ENCODE data around the gene DNAI1.
"Not testable (repeated sequence)": the region's sequence is repeated elsewhere in the genome, so short reads cannot be mapped to it uniquely, and the experiment has no call there.

The DNAI1 gene

GRCh38 chr9:34521406-34522045, 62.9 kb downstream of the DNAI1 start:
- Mint-ChIP-seq H3K9me3 (no peaks in the 10 kb centered on the region), H3K27ac (no peak overlapping the region), H3K36me3 (no peaks in the 10 kb centered on the region), H3K4me3 (no peak overlapping the region), H3K4me1 (peaks cover 14% of the 10 kb centered on the region)
- ATAC-seq (no peak), DNase-seq (ENCODE audit: low spot score in 2 of 2) (no peak)

- H3K27ac Mint-ChIP-seq, result peak overlapping the region; percentile 27
- no peaks in the 10 kb centered on the region for H3K9me3 Mint-ChIP-seq
- no peaks in the 10 kb centered on the region for H3K36me3 Mint-ChIP-seq
- no peak for ATAC-seq
- peaks cover 14% of the 10 kb centered on the region for H3K4me1 Mint-ChIP-seq
- peak overlapping the region; percentile 66 for H3K4me3 Mint-ChIP-seq
- DNase-seq (ENCODE audit: low spot score in 2 of 2), result no peak
Observed at GRCh38 chr9:34522091-34522887, 63.7 kb downstream of the DNAI1 start.

DNA sequence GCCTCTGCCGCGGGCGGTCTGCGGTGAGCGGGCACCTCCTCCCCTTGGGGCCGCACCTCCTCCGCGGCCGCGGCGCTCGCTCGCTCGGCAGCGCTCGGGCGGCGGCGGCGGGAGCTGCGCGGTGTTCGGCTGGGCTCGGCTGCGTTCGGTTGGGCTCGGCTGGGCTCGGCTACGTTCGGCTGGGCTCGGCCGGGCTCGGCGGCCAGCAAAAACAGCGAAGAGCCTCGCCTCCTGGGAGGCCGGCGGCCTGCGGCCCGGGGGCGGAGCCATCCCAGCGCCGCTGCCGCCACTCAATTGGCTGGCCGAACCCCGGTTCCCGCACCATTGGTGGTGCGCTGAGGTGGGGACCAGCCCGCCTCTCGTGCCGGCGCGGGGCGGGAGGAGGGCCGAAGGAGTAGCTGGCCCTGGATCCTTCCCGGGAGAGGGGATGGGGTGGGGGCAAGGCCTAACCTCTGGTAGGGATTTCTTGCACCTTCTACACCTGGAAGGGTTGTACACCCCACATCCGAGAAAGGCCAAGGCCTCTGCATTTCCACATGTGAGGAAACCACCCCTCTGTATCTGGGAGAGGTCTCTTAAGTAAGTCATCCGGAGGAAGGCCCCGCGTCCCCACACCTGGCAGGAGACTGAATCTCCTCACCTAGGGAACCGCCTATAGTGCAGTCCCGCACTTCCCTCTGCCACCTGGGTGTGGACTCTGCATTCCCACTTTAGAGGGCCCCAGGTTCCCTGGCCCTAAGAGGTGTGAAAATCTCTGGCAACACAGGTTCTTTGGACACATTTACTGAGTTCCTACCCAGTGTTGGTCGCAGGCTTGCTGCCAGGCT, 64.6 kb downstream of the DNAI1 start, which contains the start of gene ENHO:
ENHO (minus strand) TSS at position 20 of the 827 bp plus-strand sequence. CDS start 1,295 bp downstream, outside the sequence.
- ATAC-seq (peak; percentile 93), DNase-seq (ENCODE audit: low spot score in 2 of 2) (peak; percentile 97 to 98)
- peaks cover 14% of the 10 kb centered on the region for H3K4me1 Mint-ChIP-seq
- H3K36me3 Mint-ChIP-seq, result no peaks in the 10 kb centered on the region
- no peaks in the 10 kb centered on the region for H3K9me3 Mint-ChIP-seq
- peak within 1 kb of the TSS; percentile 66 for H3K4me3 Mint-ChIP-seq
- peak within 1 kb of the TSS; percentile 27 for H3K27ac Mint-ChIP-seq

DNA sequence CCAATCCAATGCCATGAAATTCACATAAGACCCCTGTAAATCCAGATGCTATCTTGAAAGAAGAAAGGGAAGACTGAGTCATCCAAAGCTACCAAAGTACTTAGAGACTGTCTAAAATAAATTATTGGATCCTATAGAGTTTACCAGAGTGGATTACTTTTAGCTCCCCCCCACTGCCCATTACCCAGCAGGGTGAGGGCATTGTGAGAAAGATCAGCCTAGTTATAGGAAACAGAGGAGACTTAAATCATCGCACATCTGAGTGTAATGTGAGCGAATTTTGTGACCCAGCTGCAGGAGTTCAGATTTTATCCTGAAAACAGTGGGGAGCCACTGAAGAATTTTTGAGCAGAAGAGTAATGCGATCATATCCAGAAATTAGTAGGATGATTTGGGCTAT, 65.7 kb downstream of the DNAI1 start:
- no peak for DNase-seq (ENCODE audit: low spot score in 2 of 2)
- H3K27ac Mint-ChIP-seq, result no peak overlapping the region
- H3K4me1 Mint-ChIP-seq, result peaks cover 14% of the 10 kb centered on the region
- H3K4me3 Mint-ChIP-seq, result no peak overlapping the region
- no peaks in the 10 kb centered on the region for H3K36me3 Mint-ChIP-seq
- H3K9me3 Mint-ChIP-seq, result no peaks in the 10 kb centered on the region
- no peak for ATAC-seq

DNA sequence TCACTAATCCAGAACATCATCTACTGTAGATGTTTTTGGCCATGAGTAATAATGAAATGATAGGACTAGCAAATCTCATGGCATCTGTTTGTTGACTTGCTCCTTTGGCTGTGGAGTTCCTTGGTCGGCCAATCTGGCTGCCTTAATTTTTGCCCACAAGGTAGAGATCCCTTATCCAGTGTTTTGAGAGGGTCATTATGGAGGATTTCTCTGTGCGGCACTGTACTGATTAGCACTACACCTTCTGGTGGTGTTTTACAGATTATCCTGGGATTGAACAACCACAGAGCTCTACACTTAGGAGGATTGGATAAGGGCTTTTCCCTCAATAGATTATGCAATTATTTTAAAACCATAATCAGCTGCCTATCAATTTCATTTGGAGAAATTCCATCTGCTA, 67.4 kb downstream of the DNAI1 start:
- Mint-ChIP-seq H3K4me3 (no peak overlapping the region), H3K9me3 (no peaks in the 10 kb centered on the region), H3K27ac (no peak overlapping the region), H3K4me1 (peaks cover 14% of the 10 kb centered on the region), H3K36me3 (no peaks in the 10 kb centered on the region)
- DNase-seq (ENCODE audit: low spot score in 2 of 2), result no peak
- no peak for ATAC-seq

DNA sequence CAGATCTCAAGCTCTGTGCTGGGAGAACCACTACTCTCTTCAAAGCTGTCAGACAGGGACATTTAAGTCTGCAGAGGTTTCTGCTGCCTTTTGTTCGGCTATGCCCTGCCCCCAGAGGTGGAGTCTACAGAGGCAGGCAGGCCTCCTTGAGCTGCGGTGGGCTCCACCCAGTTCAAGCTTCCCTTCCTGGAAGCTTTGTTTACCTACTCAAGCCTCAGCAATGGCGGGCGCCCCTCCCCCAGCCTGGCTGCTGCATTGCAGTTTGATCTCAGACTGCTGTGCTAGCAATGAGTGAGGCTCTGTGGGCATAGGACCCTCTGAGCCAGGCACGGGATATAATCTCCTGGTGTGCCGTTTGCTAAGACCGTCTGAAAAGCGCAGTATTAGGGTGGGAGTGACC, 73.4 kb downstream of the DNAI1 start:
- H3K27ac Mint-ChIP-seq; H3K4me1 Mint-ChIP-seq; H3K36me3 Mint-ChIP-seq; H3K9me3 Mint-ChIP-seq; H3K4me3 Mint-ChIP-seq; ATAC-seq; DNase-seq (ENCODE audit: low spot score in 2 of 2): not testable (repeated sequence)

GRCh38 chr9:34536685-34537084, 78.1 kb downstream of the DNAI1 start:
- Mint-ChIP-seq H3K4me3 (no peak overlapping the region), H3K27ac (no peak overlapping the region), H3K36me3 (no peaks in the 10 kb centered on the region), H3K4me1 (no peaks in the 10 kb centered on the region), H3K9me3 (no peaks in the 10 kb centered on the region)
- ATAC-seq (no peak), DNase-seq (ENCODE audit: low spot score in 2 of 2) (no peak)

DNA sequence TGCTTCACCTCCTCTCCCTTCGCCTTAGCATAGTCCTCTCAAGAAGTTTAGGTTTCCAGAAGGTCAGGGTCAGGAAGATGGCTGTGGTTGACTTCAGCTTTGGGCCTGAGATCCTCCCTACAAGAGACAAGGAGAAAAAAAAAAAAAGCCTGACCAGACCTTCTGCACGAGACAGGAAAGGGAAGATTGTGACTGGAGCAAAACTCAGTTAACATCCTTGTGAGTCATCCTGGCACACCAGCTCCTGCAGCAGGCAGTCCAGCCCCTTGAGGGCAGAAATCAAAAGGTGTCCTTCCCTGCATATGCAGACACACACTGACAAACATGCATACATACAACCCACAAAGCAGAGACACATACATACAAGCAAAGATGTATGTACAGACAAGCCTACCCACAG, 82.2 kb downstream of the DNAI1 start:
- DNase-seq (ENCODE audit: low spot score in 2 of 2) (no peak), ATAC-seq (no peak)
- Mint-ChIP-seq H3K27ac (no peak overlapping the region), H3K4me3 (no peak overlapping the region), H3K36me3 (no peaks in the 10 kb centered on the region), H3K9me3 (no peaks in the 10 kb centered on the region), H3K4me1 (no peaks in the 10 kb centered on the region)

- no peaks in the 10 kb centered on the region for H3K9me3 Mint-ChIP-seq
- H3K36me3 Mint-ChIP-seq, result no peaks in the 10 kb centered on the region
- no peaks in the 10 kb centered on the region for H3K4me1 Mint-ChIP-seq
- ATAC-seq (no peak), DNase-seq (ENCODE audit: low spot score in 2 of 2) (no peak)
- no peak overlapping the region for H3K27ac Mint-ChIP-seq
- H3K4me3 Mint-ChIP-seq, result no peak overlapping the region
Observed at GRCh38 chr9:34541540-34541939, 82.9 kb downstream of the DNAI1 start.

- no peak for DNase-seq (ENCODE audit: low spot score in 2 of 2)
- H3K4me3 Mint-ChIP-seq, result no peak overlapping the region
- H3K36me3 Mint-ChIP-seq, result no peaks in the 10 kb centered on the region
- ATAC-seq, result no peak
- no peak overlapping the region for H3K27ac Mint-ChIP-seq
- no peaks in the 10 kb centered on the region for H3K9me3 Mint-ChIP-seq
- no peaks in the 10 kb centered on the region for H3K4me1 Mint-ChIP-seq
Observed at GRCh38 chr9:34544035-34544434, 85.4 kb downstream of the DNAI1 start.

DNA sequence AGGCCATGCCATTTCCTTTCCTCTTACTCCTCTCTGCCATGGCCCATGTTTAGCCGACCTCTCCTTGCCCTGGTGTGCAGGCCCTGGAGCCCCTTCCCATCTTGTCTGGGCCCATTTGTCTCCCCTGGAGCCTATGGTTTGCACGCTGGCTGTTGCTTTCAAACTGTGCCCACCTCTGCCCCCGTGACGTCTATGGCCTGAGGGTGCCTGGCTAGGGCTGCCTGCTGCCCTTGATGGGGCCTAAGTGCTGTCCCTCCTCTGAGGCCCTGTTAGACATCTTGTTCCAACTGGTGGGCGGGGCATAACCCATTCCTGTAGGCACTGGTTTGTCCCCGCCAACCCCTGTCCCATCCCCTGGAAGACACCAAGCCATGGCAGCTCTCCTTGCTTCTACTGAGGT, 86.9 kb downstream of the DNAI1 start:
- H3K4me3 Mint-ChIP-seq, result no peak overlapping the region
- H3K27ac Mint-ChIP-seq, result no peak overlapping the region
- ATAC-seq (no peak), DNase-seq (ENCODE audit: low spot score in 2 of 2) (no peak)
- H3K36me3 Mint-ChIP-seq, result no peaks in the 10 kb centered on the region
- H3K4me1 Mint-ChIP-seq, result no peaks in the 10 kb centered on the region
- H3K9me3 Mint-ChIP-seq, result no peaks in the 10 kb centered on the region

GRCh38 chr9:34546102-34546833, 87.7 kb downstream of the DNAI1 start:
- Mint-ChIP-seq H3K36me3 (no peaks in the 10 kb centered on the region), H3K9me3 (no peaks in the 10 kb centered on the region), H3K4me3 (no peak overlapping the region), H3K4me1 (no peaks in the 10 kb centered on the region), H3K27ac (no peak overlapping the region)
- ATAC-seq, result no peak
- no peak for DNase-seq (ENCODE audit: low spot score in 2 of 2)

GRCh38 chr9:34546834-34547827, 88.5 kb downstream of the DNAI1 start:
- ATAC-seq, result peak; percentile 67
- peak; percentile 30 to 77 for DNase-seq (ENCODE audit: low spot score in 2 of 2)
- H3K9me3 Mint-ChIP-seq, result no peaks in the 10 kb centered on the region
- H3K36me3 Mint-ChIP-seq, result no peaks in the 10 kb centered on the region
- H3K4me1 Mint-ChIP-seq, result no peaks in the 10 kb centered on the region
- no peak overlapping the region for H3K4me3 Mint-ChIP-seq
- no peak overlapping the region for H3K27ac Mint-ChIP-seq

- DNase-seq (ENCODE audit: low spot score in 2 of 2) (peak; percentile 22 to 59), ATAC-seq (peak; percentile 54)
- no peaks in the 10 kb centered on the region for H3K4me1 Mint-ChIP-seq
- H3K4me3 Mint-ChIP-seq, result no peak overlapping the region
- no peak overlapping the region for H3K27ac Mint-ChIP-seq
- H3K9me3 Mint-ChIP-seq, result no peaks in the 10 kb centered on the region
- H3K36me3 Mint-ChIP-seq, result no peaks in the 10 kb centered on the region
Observed at GRCh38 chr9:34547960-34548611, 89.5 kb downstream of the DNAI1 start.

Measured in stimulated activated effector memory CD8-positive, alpha-beta T cell treated with anti-CD3 and anti-CD28 coated beads, Interleukin-12 subunit alpha, Interleukin-12 subunit beta, amount 100 ng/mL, for 72 hours (primary cell).